GM19324 (cell line): Measurements from ENCODE around the gene GRIA4.
A peak's percentile ranks its signal among the peaks of the same experiment; 100 is the strongest.
"Not testable (repeated sequence)": the region's sequence is repeated elsewhere in the genome, so short reads cannot be mapped to it uniquely, and the experiment has no call there.

Experiments used
- ATAC-seq: cut with Tn5 transposase; IDR thresholded peaks from one replicate; pipeline ENCODE4 v1.9.1; 2021; ENCODE audit warnings: mild to moderate bottlenecking, moderate library complexity; ENCODE audit not compliant: unreplicated experiment, low FRiP score

GRIA4 gene

DNA sequence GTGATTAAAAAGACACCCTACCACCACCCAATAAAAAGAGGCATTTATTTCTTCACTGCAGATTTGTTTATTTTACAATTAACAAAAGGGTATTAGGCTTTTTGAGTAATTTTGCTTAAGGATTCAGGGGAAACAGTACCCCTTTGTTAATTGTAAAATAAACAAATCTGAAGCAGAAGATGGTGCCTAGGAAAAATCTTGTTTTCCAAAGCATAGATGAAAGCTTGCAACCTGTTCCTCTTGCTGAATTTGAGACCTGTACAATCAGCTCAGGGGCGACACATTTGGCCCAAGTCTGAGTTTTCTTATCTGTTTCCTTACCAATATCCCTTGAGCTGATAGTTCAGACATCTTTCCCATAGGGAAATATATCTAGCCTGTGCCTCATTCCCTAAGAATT lies 171.9 kb downstream of the GRIA4 start:
- ATAC-seq = no peak

DNA sequence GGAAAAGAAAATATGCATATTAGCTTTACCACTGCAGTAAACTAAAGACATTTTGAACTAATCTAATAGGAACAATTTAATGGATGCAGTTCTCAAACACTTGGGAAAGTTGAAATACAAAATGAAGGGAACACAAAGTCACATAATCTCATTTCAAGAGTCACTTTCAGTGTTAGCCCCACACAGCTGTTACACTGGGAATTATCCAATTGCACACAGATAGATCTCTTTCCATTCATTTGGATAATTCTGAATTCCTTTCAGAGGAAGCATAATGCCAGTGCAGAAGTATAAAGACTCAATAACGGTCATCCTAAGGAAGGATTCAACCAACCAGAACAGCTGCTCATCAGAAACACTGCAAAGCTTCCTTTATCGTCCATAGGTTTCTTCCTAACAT lies 173.3 kb downstream of the GRIA4 start:
- ATAC-seq = no peak

DNA sequence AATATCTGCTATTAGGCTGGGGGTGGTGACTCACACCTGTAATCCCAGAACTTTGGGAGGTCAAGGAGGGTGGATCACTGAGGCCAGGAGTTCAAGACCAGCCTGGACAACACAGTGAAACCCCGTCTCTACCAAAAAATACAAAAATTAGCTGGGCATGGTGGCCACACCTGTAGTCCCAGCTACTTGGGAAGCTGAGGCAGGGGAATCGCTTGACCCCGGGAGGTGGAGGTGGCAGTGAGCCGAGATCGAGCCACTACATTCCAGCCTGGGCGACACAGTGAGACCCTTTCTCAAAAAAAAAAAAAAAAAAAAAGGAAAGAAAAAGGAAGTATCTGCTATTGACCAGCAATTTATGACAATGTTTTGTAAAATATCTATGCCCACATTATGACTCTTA lies 176.0 kb downstream of the GRIA4 start:
- ATAC-seq = not testable (repeated sequence)

DNA sequence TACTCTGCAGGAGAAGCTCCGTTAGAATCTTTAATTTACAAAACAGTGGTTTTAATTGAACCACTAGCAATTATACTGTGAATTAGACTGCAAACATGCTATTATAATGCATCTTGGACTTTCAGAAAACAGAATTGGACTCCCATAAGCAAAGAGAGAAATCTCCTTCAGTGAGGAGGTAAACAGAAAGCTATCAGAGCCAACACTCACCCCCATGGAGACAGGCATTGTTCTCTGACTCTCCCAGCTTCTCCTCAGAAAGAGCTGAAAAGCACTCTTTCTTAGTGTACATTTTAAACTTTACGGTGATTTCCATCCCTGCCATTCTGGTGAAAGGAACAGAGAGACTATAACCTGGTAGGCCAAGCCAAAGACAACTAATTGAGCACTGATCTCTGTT lies 176.9 kb downstream of the GRIA4 start:
- ATAC-seq = no peak

DNA sequence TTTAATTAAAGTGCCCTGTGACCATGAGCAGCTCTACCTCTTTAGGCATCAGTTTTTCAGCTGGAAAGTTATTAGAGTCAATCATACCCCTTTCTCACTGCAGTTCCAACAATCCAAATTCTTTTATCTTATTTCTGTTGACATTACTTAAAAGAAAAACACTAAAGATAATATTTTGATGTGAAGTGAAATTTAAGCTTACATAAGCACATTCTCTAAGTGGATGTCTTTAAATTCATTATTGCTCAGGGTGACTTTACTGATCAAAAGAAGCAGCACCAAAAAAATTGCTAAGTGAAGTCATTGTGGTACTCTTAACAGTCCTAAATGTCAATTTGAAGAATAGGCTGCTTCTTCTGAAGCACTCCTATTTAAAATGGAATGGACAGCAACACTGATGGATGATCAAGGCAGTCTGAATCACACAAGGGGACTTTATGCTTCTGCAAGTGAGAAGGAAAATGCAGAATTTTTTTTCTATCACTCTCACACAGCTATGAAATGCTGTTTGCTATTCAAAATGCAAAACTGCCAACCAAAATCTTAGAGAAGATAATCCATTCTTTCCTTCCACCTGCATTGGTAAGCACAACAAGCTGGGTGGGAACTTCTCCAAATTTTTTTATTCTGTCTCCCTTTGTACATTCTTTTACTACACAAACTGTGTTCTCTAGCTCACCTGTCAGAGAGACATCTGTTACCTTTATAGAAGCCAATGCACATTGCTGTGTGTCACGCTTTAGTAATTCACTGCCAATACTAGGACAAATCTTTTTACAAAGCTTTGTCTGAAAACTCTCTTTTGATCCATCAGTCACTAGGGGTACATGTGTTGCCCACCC lies 179.9 kb downstream of the GRIA4 start:
- ATAC-seq = no peak

DNA sequence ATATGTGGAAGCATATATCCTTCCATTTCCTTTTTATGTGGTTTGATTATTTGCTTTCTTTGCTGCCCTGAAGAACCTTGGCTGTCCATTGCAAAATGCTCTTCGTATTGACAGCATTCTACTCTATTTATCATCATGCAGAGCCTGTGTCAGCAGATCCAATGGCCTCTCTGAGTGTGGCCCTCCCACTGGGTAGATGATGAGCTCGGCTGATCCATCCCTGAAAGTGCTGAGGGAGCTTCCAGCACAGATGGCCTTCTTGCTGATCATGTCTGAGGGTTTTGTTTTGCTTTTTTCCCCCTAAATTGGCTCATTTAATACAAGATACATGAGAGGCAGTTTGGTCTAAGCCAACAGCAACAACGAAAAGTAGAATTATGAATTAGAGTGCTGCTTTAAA lies 181.0 kb downstream of the GRIA4 start:
- no peak for ATAC-seq

DNA sequence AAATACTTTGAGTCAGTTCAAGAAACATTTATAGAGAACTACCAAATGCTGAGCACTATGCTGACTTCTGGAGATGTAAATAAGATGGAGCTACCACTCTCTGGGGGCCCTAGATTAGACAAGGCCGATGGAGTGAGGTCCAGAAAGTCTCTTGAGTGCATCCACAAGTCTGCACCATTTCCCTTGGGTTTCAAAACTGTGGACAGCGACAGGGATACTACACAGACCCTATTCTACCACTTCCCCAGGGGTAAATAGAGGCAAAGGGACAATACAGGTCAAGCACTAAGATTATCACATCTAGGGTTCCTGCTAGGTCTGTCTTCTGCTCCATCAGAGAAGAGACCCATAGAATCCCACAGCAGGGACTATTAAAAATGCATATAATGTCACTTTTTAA lies 183.2 kb downstream of the GRIA4 start:
- no peak for ATAC-seq

DNA sequence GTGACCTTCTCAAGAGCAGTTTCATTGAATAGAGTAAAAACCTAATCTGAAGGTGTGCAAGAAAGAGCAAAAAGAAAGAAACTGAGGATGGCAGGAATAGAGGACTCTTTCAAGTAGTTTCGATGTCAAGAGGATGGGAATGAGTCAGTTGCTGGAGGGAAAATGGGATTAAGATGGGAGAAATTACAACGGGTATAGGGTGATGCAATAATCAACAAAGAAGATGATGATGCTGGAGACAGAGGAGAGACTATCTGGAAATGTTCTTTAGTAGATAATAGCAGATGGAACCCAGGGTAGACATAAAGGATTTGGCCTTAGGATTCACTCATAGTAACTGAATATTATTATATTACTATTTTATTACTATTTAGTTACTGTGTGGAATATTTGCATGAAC lies 189.4 kb downstream of the GRIA4 start:
- ATAC-seq = no peak

DNA sequence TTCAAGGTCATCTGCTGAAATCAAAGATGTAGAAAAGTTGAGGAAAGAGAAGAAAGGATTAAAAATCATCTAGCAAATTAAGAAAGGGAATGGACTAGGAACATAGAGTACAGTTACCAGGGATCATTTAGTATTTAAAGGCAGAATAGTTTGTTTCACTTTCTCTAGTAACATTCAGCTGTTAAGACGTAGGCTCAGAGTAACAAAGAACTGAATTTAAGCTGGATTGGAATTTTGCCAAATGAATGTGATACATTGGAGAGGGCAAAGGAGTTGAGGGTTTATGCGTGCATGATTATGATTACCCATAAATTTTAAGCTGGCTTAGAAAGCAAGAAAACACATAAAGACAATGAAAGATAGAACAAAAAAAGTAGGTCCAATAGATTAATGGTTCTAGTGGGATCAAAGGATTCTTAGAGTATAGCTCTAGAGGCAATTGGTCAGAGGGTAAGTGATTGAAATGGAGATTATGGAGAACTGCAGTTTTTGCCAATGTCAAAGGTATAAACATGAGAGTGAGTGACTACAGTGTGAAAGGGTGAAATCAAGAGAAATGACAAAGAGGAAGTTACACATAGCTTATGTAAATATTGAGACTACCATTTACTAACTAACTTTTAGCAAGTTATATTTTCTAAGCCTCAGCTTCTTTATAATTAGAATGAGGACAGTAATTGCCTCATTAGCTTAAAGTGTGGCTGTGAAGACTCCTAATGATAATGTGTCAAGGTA lies 190.0 kb downstream of the GRIA4 start:
- no peak for ATAC-seq

DNA sequence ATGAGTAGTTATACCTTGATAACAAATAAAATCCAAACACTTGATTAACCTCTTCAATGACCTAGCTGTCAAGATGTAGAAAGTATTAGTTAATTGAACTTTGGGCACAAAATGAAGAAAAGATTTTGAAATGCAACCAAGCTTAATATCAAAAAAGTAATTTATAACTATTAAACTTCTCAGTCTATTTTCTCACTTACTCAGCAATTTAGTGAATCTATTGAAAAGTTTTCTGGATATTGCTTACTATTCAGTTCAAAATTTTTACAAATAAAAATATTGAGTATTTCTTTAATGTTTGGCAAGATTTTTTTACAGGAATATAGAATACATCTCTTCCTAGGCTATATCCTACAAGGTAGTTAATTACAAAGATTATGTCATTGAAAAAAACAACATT lies 192.5 kb downstream of the GRIA4 start:
- no peak for ATAC-seq

DNA sequence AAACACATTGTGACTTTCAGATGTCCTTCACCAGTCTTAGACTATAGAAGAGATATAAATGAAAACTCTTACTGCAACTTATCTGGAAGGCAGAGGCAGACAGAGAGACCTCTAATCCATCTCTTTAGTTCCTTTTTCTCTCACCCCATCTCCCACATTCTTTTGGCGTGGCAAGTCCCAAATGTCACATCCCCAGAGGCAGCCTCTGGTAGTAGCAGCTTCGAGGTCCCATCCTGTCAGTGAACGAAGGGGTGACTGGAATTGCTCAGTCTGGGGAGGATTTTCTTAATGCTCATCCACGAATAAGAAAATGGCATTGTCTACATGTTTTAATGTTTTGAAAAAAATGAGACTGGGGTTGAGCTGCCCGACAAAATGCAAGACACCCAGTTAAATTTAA lies 201.4 kb downstream of the GRIA4 start:
- ATAC-seq = no peak

DNA sequence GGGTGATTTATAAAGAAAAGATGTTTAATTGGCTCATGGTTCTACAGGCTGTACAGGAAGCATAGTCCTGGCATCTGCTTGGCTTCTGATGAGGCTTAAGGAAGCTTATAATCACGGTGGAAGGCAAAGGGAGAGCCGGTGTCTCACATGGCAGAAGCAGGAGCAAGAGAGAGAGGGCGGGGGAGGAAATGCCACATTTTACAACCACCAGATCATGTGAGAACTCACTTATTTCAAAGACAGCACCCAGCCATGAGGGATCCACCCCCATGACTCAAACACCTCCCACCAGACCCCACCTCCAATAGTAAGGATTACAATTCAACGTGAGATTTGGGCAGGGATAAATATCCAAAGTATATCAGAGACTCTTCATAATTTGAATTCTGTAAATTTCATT lies 211.5 kb downstream of the GRIA4 start:
- no peak for ATAC-seq

DNA sequence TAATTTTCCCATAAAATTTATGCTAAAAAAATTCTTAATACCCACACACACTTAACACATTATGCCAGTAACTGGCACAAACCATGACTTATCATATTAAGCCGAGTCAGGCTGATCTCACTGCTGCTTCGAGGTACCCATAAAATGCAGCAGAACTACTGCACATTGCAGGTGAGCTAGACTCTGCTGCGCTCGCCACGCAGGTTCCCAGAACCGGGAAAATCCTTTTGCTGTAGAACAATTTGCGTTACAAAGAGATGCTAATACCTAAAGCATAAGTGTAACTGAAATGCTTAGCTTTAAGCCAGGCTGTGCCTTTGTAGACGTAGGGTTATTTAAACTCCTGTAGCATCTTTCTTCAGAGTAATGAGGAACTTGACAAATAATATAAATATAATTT lies 211.9 kb downstream of the GRIA4 start:
- no peak for ATAC-seq

DNA sequence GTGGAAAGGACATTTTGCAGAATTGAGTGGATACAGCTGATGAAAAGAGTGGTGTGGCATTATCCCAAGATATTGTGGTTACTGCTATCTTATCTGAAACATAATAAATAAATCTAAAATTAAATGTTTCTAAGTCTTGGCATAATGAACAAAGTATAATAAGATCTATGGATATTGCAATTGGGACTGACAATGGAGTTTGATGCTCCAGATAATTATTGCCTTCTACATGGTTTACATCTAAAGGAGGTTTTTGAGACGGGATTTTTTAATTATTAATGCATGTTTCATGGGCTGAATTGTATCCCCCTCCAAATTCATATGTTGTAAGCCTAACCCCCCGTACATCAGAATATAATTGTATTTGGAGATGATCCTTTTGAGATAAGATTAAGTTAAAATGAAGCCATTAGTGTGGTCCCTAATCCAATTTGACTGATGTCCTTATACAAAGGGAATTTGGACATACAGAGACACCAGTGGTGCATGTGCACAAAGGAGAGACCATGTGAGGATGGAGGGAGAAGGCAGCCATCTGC lies 213.7 kb downstream of the GRIA4 start:
- ATAC-seq = no peak

DNA sequence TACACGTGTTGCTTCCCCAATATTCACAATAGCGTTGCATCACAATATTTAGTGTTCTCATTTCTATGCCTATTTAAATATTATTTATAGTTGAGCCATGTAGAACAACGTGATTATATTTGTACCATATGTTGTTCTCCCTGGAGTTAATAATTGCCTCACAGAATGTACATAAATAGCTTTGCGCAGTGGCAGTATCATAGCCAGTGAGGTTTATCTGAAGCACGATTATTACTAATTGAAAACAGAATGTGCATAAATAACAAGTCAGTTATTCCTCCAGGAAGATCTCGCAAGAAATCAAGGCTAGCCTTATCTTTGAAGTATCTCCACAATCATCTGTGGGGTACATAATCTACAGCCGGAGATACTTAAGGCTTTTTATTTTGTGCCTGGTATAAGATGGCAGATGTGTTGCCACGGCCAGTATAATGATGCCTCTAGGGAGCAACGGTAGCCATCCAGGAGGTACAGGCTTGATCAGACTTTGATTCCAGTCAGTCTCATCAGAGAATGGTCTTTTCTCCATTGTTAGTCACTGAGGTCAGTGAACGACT lies 214.7 kb downstream of the GRIA4 start:
- no peak for ATAC-seq

DNA sequence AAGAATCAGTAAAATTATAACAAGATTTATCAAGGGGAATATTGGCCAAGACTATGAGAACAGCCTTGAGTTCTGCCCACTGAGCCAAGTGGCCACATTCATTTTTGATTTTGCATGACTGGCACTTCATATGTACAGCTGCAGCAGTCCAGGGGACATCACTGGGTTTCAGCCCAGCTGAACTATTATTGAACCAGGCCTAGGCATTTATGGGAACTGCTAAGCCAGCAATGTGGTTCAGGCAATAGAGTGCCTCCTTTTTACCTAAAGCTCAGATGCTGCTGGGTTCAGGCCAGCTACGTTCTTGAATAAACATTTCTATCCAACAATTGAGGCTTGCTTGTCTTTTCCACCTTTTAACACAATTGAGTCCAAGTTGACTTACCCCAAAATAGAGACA lies 215.3 kb downstream of the GRIA4 start:
- ATAC-seq = no peak

DNA sequence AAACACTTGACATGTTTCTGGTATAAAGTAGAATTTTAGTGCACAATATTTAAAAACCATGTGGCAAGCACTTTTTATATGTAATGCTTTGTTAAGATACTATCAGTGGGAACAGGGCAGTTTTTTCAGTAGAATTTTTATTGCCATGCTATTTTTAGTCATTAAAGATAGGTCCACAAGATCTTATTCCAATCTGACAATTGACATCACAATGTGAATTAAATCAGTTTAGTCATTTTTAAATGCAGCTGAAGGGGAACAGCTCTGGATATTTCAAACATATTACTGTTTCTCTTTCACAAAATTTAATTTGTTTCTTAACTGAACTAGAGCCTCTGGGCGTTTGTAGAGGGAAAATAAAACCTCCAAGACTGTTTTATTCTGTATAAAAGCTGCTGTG lies 218.0 kb downstream of the GRIA4 start:
- no peak for ATAC-seq

DNA sequence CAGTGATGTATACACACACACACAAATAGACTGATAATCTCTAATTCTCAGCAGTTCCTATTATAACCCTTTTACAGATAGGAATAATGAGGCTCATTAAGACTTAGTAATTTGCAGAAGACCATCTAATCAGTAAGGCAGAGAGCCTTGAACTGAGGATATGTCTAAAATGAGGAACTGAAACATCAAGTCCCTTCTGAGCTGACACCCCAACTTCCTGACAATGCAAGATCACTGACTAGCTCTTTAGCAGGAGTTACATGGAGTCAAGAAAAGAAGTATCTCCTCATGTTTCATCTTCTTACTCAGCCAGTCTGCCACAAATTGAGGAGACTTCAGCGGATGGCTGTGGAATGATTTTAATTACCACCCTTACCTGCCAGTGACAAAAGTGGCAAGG lies 219.2 kb downstream of the GRIA4 start:
- peak; percentile 99 for ATAC-seq

DNA sequence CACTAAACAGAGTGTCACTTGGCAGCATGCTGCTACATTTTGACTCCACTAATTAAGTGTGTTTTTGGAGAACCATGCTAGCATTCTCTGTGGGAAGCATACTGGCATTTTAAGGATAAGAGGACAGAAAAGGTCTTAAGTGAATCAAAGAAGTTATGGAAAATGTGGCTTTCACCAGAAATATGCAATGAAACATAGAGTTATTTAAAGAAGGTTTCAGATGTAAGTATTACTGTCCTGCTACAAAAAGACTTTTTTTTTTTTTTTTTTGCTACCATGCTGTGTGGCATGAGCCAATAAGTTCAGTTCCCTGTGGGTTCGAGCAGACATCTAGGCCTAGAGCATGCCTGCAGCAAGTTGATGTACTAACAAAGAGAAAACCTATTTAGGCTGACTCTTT lies 224.6 kb downstream of the GRIA4 start:
- no peak for ATAC-seq

DNA sequence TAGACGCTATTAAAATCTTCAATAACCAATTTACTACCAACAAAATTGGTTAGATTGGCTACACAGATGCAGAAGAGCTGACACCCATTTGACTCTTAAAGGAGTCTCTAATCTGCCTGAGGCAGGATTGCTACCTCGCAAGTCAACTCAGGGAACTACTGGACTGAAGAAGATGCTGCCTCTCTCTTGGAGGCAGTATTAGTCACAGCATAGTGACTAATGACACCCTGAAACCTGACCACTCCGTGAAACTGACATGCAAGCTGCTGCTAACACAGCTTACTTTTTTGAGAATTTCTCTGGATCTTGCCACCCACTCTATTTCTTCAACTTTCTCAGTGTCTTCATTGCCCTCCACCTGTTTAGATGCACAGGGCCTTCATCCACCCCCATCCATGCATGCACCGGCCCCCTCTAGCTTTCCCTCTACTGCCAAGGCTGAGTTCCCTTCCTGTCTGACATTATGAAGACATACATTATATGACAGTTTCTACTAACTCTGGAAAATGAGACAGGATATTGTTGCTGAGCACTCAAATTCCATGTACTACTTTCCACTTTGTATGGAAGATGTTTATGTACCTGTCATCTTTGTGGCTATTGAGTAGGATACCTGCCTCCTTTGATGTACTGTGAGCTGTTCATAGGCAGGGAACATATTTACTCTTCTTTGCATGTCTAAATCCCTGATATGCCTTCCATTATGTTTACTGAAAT lies 229.0 kb downstream of the GRIA4 start:
- ATAC-seq = no peak

DNA sequence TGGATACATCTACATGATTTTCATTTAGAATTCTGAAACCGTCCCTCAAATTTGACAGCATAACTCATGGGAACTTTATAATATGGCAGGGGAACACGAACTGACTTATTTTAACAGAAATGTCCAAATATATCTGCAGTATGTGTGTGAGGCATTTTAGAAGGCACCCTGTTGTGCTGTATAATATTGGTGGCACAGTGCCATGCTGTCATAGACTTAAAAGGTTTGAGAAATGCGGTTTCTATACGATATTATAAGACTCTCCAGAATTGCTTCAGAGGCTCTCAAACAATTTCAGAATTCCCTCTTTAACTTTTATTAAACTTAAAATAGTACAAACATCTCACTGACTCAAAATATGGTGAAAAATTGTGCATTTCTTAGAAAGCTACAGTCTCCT lies 230.5 kb downstream of the GRIA4 start:
- ATAC-seq = no peak
